GM12801 (cell line): ENCODE data around the gene KRTAP12-4.

ENCODE experiments used
- TF ChIP-seq, protein P1 (sequence below): IDR thresholded peaks from one replicate; pipeline ENCODE4 v1.5.1; 2011; ENCODE audit warnings: control low read depth; ENCODE audit not compliant: insufficient read length; ENCODE audit errors: extremely low read depth

KRTAP12-4 gene

DNA sequence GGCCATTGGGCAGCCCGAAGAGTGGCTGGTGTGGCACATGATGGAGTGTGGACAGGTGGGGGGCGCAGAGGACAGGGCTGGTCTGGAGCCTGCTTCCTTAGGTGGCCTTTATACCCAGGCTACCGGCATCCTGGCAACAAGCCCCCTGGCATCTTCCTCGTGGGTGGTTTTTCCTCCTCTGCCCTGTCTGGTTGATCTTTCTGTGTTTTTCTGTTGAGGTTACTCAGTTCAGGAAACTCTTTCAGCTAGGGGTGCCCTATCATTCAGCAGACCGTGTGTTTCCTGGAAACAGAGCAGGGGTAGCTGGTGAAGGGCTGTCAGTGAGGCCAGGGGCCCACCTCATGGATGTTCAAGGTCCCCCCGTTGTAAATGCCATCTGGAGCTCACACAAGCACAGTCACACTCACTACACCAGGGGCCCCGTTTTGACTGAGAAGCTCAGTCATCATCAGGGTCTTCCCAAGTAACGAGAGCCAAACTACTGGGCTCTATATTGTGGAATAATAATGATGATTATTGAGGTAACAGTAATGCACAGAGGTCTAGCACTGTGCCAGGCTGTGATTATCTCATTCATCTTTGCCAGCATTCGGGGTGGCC is at the start of gene KRTAP12-4:
TSS of gene KRTAP12-4 (minus strand) at position 84 of the 600 bp plus-strand sequence. CDS start at position 39, 45 bp downstream.
- TF ChIP-seq, protein P1, sequence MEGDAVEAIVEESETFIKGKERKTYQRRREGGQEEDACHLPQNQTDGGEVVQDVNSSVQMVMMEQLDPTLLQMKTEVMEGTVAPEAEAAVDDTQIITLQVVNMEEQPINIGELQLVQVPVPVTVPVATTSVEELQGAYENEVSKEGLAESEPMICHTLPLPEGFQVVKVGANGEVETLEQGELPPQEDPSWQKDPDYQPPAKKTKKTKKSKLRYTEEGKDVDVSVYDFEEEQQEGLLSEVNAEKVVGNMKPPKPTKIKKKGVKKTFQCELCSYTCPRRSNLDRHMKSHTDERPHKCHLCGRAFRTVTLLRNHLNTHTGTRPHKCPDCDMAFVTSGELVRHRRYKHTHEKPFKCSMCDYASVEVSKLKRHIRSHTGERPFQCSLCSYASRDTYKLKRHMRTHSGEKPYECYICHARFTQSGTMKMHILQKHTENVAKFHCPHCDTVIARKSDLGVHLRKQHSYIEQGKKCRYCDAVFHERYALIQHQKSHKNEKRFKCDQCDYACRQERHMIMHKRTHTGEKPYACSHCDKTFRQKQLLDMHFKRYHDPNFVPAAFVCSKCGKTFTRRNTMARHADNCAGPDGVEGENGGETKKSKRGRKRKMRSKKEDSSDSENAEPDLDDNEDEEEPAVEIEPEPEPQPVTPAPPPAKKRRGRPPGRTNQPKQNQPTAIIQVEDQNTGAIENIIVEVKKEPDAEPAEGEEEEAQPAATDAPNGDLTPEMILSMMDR = no peak

GRCh38 chr21:44703731-44704635 is 49.5 kb upstream of the KRTAP12-4 start:
- TF ChIP-seq, protein P1 = no peak

DNA sequence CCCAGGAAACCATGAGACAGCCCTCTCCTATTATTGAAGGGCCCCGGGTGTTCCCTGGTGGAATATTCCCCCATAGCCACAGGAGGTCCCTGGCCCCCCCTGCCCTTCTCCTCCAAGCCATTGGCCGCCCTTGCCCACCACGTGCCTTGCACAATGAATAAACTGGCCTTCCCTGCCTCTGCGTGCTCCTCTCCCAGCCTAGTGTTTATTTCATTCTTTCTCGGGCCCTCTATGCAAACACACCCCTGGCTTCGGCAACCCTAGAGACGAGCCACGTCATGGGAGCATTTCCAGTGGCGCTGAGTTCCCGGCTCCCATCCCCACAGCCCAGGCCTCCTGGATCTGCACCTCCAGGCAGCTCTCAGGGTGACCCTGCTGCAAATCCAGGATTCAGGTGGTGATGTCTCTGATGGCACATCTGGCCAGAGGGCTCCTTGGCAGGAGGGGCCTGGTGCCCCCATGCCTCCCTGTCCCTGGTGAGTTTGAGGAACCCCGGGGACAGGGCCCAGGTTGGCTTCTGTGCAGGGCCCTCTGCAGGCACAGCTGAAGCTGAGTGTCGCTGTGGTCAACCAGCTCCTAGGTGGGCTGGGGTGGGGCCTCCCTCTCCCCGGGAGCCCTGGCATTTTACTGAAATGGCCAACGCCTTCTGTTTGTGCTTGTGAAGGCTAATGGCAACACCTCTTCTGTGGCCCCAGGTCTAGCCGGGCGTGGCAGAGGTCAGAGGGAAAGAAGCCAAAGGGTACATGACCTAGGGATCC is 48.7 kb upstream of the KRTAP12-4 start:
- TF ChIP-seq, protein P1 = no peak

GRCh38 chr21:44702111-44702972 is 47.9 kb upstream of the KRTAP12-4 start:
- TF ChIP-seq, protein P1 = no peak

GRCh38 chr21:44701541-44701940 is 47.1 kb upstream of the KRTAP12-4 start:
- TF ChIP-seq, protein P1 = no peak

GRCh38 chr21:44701023-44701400 is 46.6 kb upstream of the KRTAP12-4 start:
- TF ChIP-seq, protein P1 = no peak
